Stimulated activated CD4-positive, alpha-beta T cell treated with anti-CD3 and anti-CD28 coated beads, TNF-alpha, amount 100 ng/mL, for 4 hours (primary cell): ENCODE data around the gene SIPA1.

Experiments used
- DNase-seq, 3 experiments: peaks; one replicate each; pipeline ENCODE4 v3.0.0-alpha.2; 2020; ENCODE audit warnings: low read depth in 3 of 3

SIPA1 gene, protein sequence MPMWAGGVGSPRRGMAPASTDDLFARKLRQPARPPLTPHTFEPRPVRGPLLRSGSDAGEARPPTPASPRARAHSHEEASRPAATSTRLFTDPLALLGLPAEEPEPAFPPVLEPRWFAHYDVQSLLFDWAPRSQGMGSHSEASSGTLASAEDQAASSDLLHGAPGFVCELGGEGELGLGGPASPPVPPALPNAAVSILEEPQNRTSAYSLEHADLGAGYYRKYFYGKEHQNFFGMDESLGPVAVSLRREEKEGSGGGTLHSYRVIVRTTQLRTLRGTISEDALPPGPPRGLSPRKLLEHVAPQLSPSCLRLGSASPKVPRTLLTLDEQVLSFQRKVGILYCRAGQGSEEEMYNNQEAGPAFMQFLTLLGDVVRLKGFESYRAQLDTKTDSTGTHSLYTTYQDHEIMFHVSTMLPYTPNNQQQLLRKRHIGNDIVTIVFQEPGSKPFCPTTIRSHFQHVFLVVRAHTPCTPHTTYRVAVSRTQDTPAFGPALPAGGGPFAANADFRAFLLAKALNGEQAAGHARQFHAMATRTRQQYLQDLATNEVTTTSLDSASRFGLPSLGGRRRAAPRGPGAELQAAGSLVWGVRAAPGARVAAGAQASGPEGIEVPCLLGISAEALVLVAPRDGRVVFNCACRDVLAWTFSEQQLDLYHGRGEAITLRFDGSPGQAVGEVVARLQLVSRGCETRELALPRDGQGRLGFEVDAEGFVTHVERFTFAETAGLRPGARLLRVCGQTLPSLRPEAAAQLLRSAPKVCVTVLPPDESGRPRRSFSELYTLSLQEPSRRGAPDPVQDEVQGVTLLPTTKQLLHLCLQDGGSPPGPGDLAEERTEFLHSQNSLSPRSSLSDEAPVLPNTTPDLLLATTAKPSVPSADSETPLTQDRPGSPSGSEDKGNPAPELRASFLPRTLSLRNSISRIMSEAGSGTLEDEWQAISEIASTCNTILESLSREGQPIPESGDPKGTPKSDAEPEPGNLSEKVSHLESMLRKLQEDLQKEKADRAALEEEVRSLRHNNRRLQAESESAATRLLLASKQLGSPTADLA

DNA sequence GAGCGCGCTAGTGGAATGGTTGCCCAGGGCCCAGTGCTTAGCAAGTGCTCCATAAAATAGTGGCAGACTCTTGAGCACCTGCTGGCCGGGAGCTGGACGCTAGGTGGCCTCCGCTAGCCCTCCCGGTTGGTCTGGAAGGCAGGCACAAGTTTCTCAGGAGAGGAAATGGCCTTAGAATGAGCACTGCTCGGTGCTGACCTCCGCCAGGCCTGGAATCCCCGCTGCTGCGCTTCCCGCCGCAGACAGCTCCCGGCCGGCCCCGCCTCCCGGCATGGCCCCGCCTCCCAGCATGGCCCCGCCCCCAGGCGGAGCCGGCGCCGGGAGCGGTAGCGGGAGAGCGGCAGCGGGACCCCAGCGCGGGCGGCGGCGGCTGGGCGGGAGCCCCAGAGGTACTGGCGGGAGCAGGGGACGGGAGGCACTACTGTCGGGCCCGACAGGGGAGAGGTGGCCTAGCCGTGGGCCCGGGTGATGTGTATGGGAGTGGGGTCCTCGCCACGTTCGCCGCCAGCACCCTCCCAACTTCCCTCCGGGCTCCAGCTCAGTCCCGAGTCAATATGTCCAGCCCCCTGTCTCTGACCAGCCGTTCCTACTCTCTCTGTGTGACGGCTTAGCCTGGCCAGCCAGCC is at the start of gene SIPA1:
Gene SIPA1 (plus strand): TSS at position 308 of the 626 bp plus-strand sequence. CDS start 2,821 bp downstream, outside the sequence.
- peak; percentile 46 to 65 (median 54) for DNase-seq

DNA sequence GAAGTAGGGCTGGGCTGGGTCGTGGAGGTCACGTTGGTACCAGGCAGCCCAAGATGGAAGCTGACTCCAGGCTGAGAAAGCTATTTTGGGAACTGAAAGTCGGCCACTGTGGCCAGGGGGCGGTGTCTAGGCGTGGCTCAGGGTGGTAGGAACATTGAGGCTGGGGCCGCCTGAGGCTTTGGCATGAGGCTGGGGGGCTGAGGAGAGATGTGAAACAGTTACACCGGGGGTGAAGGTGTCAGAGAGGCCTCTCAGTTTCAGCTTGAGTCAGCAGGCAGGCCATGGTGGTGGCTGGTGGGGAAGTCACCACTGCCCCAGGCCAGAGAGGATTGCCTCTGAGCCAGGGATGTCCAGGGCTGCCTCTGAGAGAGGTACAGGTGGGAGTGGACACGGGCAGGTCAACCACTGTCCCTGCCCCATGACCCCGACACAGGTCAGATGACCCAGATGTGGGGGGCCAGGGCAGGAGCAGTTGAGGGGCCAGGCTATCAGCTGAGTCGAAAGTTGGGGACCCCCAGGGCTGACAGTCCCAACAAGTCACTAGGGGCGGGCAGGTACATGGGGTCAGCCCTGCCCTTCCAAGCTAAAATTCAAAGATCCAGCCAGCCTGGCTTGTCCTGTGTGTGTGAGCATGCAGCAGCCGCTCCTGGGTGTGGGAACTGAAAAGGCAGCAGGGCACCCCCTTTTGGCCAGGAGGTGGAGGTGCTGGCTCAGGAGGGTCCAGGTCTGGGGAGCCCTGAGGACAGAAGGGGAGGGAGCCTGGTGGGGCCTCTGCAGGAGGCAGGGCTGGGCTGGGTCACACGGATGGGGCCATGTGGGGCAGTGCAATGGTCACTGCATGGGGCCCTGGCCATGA is 49.5 kb upstream of the SIPA1 start:
- peak in 2 of 3 experiments; percentile 58 to 59 for DNase-seq

DNA sequence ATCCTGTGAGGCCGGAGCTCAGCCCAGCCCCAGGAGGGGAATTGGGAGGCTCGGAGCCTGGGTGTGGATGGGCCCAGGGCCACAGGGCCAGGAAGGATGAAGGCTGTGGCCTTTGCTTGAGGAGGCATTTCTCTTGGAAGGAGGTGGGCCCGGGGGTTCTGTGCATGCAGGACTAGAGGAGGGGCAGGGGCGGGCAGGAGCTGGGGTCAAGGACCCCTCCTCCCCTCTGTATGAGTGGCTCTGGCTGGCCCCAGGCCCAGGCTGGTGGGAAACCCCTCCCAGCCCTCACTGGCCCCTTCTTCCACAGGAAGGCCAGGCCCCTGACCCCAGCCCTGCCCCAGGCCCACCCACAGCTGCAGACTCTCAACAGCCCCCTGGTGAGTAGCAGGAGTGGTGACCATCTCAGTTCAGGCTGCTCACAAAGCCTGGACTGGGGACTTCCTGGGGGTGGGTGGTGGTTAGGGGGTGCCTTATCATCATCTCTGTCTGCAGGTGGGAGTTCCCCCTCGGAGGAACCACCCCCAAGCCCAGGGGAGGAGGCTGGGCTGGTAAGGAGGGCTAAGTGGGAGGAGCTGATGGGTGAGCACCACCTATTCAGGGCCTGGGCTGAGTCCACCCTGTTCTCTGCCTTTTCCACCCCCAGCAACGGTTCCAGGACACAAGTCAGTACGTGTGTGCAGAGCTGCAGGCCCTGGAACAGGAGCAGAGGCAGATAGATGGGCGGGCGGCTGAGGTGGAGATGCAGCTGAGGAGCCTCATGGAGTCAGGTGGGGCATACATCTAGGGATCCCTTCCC is 48.3 kb upstream of the SIPA1 start:
- no peak for DNase-seq

DNA sequence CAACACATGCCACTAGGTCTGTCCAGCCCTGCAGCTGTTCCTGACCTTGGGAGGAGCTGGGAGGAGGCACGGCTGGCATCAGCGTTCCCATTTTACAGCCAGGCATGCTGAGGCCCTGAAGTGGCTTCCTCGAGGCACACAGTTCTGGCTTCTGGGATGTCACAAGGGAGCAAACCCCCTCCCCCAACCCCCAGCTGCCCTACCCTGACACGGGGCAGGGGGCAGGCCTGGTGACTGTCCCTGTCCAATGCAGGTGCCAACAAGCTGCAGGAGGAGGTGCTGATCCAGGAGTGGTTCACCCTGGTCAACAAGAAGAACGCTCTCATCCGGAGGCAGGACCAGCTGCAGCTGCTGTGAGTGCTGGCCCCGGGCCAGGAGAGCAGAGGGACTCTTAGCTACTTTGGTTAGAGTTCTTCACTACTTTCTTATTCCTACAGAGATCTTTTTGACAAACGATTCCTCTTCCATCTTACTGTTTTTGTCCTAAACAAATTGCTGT is 47.6 kb upstream of the SIPA1 start:
- DNase-seq: no peak

DNA sequence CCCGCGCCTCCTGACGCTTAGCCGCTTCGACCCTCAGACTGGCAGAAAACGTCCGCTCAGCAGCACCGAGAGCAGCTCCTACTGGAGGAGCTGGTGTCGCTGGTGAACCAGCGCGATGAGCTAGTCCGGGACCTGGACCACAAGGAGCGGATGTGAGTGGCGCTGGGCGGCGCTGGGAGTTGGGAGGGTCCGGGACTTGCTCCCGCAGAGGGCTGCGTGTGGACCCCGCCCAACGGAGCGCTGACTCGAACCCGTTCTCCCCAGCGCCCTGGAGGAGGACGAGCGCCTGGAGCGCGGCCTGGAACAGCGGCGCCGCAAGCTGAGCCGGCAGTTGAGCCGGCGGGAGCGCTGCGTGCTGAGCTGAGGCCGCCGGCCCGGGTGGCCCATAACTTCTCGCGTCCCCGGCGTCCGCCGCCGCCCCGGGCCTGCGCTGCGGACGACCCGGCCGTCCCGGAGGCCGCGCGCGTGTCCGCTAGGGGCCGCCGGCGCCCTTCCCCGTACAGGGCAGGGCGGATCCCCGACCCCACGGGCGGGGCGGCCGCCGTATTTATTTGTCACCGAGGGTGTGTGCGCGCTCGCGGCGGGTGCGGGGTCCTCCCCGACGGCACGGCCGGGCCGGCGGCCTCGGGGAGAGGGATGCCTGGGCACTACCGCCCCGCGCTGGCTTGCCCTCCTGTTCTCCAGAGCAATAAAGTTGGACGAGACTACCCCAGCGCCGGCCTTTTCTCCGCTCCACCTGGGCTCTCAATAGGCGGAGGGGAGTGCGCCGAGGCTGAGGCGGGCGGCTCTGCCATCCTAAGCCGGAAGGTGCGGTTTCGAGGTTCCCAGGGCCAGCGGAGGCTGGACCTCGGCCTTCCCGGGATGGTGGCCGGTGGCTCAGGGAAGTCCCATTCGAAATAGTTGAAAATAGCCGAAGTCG is 45.7 kb upstream of the SIPA1 start:
- DNase-seq: no peak

DNA sequence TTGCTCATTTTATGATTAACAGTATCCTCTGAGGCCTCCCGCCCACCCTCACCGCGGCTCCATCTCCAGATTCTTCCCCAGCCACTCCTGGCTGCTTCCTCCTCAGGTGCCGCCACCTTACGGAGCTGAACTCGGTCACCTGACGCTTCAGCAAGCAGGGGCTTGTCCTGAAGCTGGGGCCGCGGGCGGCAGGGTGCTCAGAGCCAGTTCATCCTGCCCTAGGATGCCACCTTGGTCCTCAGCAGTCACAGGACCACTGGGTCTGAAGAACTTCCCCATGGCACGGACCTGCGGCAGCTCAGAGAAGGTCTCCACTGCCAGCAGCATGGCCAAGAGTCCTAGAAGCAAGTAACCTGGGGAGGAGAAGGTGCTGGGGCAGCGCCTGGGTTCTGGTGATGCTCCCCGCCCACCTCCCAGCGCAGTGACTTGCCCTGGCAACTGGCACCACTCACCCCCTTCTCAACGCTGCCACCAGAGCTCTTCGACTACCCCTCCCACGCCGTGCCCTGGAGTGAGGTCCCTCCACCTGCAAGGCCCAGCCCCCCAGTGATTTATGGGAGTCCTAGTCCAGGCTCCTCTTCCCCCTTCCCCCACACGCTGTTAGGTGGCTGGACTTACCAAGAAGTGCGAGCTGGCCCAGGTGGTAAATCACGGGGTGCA is 44.9 kb upstream of the SIPA1 start:
- DNase-seq: no peak

DNA sequence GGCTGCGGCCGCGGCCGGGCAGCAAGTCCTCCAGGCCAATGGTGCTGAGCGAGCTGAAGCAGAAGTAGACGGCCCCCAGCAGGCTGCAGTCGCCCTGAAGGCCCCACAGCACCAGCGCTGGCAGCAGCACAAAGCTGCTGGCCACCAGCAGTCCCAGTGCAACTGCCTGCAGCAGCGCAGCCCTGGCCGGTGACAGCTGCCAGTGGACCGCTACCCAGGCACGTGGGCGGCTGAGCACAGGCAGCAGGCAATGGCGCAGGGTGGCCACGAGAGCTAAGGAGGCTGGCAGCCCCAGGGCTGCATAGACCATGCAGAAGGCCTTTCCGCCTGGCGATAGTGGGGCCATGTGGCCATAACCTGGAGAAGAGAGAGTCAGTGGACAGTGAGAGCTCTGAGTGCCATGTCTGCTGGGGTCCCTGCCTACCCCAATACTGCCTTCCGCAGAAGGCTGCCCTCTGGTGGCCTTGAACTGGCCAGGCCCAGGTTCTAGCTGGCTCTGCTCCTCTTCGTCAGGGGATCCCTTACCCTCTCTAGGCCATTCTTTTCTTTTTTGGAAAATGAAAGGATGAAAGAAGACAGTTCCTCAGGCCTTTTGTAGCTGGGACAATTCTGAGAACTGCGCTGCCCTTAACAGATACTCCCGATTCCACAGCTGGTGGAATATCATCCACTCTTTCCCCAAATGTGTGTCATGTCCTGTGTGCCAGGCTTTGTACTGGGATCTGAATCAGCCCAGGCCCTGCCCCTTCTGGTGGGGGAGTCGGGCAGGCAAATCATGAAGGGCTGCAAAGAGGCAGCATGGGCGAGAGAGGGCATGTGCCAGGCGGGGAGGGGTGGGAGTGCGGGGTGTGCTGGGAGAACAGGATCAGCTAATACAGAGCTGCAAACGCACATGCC is 44.1 kb upstream of the SIPA1 start:
- no peak for DNase-seq

DNA sequence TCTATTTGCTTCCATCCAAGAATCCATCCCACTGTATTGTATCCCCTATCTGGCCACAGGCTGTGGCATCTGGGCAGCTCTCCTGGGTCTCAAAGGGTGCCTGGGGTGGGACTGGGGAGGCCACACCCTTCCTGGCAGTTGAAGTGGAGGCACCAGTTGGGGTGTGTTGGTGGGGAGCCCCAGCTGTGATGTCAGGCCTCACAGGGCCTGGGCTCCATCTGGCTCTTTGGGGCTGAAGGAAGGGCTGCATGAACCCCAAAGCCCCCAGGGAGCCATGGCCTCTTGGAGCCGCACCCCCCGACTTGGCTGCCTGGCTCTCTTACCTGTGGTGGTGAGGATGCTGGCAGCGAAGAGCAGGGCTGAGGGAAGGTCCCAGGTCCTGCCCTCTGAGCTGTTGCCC is 42.8 kb upstream of the SIPA1 start:
- no peak for DNase-seq

DNA sequence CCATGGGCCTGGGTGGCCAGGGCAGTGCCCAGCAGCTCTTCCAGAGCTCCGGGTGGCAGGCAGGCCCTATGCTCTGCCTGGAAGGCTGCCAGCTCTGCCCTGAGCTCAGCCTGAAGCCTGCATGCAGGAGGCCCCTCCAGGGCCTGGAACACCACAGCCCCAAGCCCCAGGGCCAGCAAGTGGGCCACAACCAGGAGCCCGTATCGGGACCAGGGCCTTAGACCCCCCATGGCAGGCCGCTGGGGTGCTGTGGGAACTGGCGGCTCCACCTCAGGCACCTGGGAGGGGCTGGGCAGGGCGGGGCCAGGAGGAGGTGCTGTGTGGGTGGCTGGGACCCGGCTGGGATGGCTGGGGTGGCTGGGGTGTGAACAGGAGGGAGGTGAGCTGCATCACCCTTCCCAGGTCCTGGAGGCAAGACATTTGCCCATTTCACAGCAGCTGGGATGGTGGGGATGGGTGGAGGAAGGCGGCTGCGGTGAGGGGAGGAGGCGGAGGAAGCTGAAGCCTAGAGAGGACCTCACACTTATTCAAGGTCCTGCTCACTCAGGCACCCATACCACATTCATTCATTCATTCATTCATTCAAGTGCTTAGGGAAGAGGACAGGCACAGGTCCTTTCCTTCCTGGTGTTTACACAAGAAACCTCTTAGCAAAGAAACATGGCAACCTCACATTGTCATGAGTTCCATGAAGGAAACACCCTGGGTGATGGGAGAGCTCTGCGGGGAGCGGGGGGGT is 42.2 kb upstream of the SIPA1 start, which contains the start of gene KCNK7:
Gene KCNK7 (minus strand): TSS at position 258 of the 739 bp plus-strand sequence. CDS start 28 bp downstream, at position 230.
- DNase-seq: no peak

DNA sequence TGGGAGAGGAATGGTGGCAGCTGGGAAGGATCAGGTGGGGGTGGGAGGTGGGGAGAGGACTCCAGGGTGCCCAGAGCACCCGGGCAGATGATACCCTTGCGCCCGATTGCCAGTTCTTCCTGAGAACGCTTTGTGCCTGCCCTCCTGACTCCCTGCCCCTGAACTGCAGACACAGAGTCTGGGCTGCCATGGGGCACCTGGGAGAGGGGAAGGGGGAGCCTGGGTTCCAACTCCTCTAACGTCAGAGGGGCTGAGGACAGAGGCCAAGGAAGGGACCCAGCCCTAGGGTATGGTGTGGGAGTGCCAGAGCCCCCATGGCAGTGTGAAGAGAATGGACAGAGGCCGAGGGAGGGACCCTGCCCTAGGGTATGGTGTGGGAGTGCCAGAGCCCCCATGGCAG is 41.4 kb upstream of the SIPA1 start:
- DNase-seq: no peak

DNA sequence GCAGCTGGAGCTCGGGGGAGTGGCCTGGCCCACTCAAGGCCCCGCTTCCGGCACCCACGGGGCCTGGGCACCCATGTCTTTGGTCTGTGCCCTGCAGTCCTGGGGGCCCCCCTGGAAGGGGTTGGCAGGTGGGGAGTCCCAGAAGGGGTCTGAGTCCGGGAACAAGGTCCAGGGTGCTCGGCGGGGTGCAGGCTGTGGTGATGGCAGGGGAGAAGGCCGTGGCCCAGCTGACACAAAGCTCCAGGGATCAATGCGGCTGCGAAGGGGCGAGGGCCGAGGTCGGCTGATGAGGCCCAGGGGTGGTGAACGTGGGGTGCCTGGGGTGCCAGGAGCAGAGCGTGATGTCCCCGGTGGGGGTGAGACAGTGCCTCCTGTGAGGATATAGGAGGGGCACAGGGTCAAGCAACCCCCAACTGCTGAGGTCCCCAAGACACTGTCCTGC is 39.6 kb upstream of the SIPA1 start:
- no peak for DNase-seq

DNA sequence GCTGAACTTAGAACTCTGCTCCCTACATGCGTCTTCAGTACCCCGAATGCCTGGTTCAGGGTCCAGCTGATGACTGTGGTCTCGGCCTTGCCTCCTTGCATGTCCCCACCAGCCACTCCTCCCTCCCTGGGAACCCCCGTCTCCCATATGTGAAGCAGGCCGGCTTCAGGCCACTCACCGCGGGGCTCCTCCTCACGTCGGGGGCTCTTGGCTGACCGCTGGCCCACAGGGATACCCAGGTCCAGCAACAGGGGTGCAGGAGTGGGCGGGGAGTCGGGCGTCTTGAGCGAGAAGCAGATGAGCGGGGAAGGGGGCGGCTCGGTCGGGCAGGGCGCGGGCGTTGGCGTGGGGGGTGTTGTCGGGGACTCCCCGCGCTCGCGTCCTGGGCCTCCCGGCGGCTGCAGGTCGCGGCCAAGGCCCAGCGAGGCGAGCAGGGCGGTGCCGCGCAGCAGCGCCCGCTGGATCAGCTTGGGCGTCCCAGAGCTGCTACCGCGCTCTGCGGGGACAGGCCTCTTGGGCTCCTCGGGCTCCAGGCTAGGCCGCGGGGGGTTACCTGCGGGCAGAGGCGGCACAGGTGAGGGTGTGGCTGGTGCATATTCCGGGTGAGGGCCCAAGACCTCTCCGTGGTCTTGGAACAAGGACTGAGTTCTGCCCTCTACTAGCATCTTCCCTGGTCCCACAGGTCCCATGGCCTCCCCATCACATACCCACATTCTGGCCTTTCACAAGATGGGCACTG is 38.5 kb upstream of the SIPA1 start:
- DNase-seq: no peak

DNA sequence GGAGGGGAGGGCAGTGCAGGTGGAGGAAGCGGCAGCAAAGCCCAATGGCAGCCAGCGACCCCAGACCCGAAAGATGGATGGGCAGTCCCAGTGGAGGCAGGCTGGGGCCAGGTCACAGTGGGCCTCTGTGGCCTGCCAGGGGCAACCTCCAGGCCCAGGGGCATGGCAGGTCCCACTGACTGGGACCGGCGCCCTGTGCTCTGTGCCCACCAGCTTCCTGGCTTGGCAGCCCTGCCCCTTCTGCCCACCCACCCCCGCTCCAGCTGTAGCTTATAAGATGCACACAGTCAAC is 38.0 kb upstream of the SIPA1 start:
- no peak for DNase-seq

DNA sequence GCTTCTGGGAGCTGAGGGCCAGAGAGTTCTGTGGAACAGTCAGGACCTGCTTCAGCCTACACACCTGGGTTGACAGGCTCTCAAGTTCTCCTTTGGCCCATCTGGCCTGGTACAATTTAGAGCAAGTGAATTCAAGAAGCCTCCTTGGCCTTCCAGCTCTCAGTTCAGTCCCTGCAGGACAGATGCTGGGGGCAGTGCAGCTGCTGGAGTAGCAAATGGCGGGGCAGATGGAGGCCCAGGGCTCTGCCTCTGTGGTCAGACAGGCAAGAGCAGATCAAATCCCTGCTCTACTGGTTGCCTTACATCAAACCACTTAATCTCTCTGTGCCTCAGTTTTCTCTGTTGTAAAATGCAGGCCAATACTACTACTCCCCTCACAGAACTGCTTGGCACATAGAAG is 33.6 kb upstream of the SIPA1 start:
- DNase-seq: no peak

DNA sequence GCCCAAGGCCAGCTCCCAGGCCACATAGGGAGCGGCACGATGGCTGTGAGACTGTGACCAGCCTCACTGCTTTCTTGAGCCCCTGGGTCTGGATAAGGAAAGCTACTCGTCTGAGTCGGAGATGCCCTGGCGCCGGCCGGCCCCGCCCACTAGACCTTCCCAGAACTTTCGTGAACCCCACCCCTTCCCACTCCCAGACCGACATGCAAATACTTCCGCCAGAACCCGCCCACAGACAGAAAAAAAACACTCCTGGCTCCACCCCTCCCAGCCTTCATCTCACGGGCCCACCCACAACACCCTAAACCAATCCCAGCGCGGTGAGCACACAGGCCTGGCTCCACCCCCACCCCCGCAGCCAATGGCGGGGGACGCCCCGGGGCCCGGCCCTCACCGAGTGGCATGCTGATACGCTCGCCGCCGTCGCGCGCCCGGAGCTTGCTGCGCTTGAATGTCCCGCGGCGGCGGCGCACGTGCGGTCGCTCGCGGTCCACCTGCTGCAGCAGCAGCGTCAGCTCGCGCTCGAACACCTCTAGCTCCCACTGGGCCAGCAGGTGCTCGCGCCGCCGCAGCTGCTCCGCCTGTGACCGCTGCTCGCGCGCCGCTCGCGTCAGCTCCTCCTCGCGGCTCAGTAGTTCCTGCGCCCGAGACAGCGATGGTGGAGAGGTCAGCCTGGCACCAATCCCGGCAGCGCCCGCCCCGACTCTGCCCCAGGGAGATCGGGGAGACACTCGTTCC is 30.9 kb upstream of the SIPA1 start:
- no peak for DNase-seq
